BLaER1 (cell line): ENCODE measurements around the gene SLAIN2.

ENCODE experiments used
- H3K27ac ChIP-seq: shearing (Covaris generic); formaldehyde crosslinking; 2 replicates; pipeline ENCODE4 v1.8.1; 2022
- H3K27me3 ChIP-seq: shearing (Covaris generic); formaldehyde crosslinking; 2 replicates; pipeline ENCODE4 v1.8.1; 2022
- H3K36me3 ChIP-seq: shearing (Covaris generic); formaldehyde crosslinking; 2 replicates; pipeline ENCODE4 v1.8.1; 2022
- H3K4me1 ChIP-seq: shearing (Covaris generic); formaldehyde crosslinking; 2 replicates; pipeline ENCODE4 v1.8.1; 2022
- H3K4me2 ChIP-seq: shearing (Covaris generic); formaldehyde crosslinking; 2 replicates; pipeline ENCODE4 v1.8.1; 2022
- H3K4me3 ChIP-seq: shearing (Covaris generic); formaldehyde crosslinking; 2 replicates; pipeline ENCODE4 v1.8.1; 2022
- H3K9ac ChIP-seq: shearing (Covaris generic); formaldehyde crosslinking; 2 replicates; pipeline ENCODE4 v1.8.1; 2022
- H3K9me3 ChIP-seq: shearing (Covaris generic); formaldehyde crosslinking; 2 replicates; pipeline ENCODE4 v1.8.1; 2022
- H4K20me1 ChIP-seq: shearing (Covaris generic); formaldehyde crosslinking; 2 replicates; pipeline ENCODE4 v1.8.1; 2022
- Cebpa-rat ChIP-seq: shearing (Covaris generic); IDR thresholded peaks from 2 replicates; pipeline ENCODE4 v1.8.1; 2022

SLAIN2 gene

GRCh38 chr4:48367016-48367415 is 25.7 kb downstream of the SLAIN2 start:
- peaks cover 37% of the 10 kb centered on the region for H4K20me1 ChIP-seq
- no peak overlapping the region for H3K27ac ChIP-seq

DNA sequence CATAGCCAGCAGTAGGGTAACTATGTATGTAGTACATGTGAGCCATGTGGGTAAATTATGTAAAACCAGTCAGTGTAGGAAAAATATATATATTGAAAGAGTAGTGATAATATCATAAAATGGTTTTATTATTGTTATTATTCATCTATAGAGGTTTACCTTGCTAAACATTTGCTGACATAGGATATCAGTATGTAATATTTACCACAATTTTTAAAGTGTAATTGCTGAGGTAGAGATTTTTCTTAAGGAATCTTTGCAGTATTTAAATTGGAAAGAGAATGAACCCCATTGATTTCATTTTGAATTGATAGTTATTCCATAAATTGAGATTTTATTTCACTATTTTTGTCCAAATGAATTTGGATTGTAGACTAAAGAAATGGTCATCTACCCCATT is 27.1 kb downstream of the SLAIN2 start:
- H3K4me2 ChIP-seq = no peak overlapping the region
- H3K9me3 ChIP-seq = peaks cover 9% of the 10 kb centered on the region; the same call in 1 of the 2 replicates
- H4K20me1 ChIP-seq = peaks cover 37% of the 10 kb centered on the region
- no peak overlapping the region for H3K9ac ChIP-seq
- H3K4me3 ChIP-seq = no peak overlapping the region
- H3K27ac ChIP-seq = no peak overlapping the region
- peaks cover 12% of the 10 kb centered on the region for H3K4me1 ChIP-seq
- H3K27me3 ChIP-seq = no peaks in the 10 kb centered on the region
- peaks cover 14% of the 10 kb centered on the region; the same call in 1 of the 2 replicates for H3K36me3 ChIP-seq
- TF ChIP-seq Cebpa-rat = no peak

More at GRCh38 chr4:48367016-48367415, 25.7 kb downstream of the SLAIN2 start:
- Histone ChIP-seq H3K9me3 (peaks cover 14% of the 10 kb centered on the region; the same call in 1 of the 2 replicates), H3K4me3 (no peak overlapping the region), H3K4me2 (no peak overlapping the region), H3K4me1 (peaks cover 12% of the 10 kb centered on the region), H3K27me3 (no peaks in the 10 kb centered on the region), H3K36me3 (peaks cover 10% of the 10 kb centered on the region; the same call in 1 of the 2 replicates), H3K9ac (no peak overlapping the region)
- no peak for TF ChIP-seq Cebpa-rat

DNA sequence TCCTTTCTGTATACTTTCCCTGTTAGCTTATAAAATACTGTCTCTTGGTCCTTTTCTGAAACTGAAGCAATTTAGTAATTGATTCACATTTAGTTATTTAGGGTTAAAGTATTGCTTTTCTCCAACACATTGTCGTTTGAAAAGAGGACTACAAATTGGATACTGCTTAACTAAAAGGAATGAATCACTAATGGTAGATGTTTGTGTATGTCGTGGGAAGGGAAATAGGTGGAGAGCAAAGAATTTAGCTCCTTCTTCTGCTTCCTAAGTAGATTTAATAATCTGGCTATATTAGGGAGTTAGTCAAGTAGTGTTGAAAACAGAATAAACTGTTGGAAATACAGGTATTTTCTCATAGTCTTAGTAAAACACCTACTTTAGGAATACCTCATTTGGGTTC is 27.9 kb downstream of the SLAIN2 start:
- no peak overlapping the region for H3K4me3 ChIP-seq
- H3K36me3 ChIP-seq = peaks cover 22% of the 10 kb centered on the region
- H4K20me1 ChIP-seq = peaks cover 37% of the 10 kb centered on the region
- no peaks in the 10 kb centered on the region for H3K27me3 ChIP-seq
- no peak overlapping the region for H3K4me2 ChIP-seq
- H3K9ac ChIP-seq = no peak overlapping the region
- no peak for TF ChIP-seq Cebpa-rat
- H3K4me1 ChIP-seq = peaks cover 12% of the 10 kb centered on the region
- H3K27ac ChIP-seq = no peak overlapping the region
- H3K9me3 ChIP-seq = peaks cover 9% of the 10 kb centered on the region; the same call in 1 of the 2 replicates

- TF ChIP-seq Cebpa-rat = no peak
- no peaks in the 10 kb centered on the region for H3K27me3 ChIP-seq
- no peak overlapping the region for H3K4me3 ChIP-seq
- H3K9ac ChIP-seq = no peak overlapping the region
- no peak overlapping the region for H3K4me2 ChIP-seq
- no peak overlapping the region for H3K27ac ChIP-seq
- peaks cover 37% of the 10 kb centered on the region for H4K20me1 ChIP-seq
- peaks cover 9% of the 10 kb centered on the region; the same call in 1 of the 2 replicates for H3K9me3 ChIP-seq
- peaks cover 12% of the 10 kb centered on the region for H3K4me1 ChIP-seq
- H3K36me3 ChIP-seq = peaks cover 28% of the 10 kb centered on the region
Observed at GRCh38 chr4:48369771-48370170, 28.4 kb downstream of the SLAIN2 start.

DNA sequence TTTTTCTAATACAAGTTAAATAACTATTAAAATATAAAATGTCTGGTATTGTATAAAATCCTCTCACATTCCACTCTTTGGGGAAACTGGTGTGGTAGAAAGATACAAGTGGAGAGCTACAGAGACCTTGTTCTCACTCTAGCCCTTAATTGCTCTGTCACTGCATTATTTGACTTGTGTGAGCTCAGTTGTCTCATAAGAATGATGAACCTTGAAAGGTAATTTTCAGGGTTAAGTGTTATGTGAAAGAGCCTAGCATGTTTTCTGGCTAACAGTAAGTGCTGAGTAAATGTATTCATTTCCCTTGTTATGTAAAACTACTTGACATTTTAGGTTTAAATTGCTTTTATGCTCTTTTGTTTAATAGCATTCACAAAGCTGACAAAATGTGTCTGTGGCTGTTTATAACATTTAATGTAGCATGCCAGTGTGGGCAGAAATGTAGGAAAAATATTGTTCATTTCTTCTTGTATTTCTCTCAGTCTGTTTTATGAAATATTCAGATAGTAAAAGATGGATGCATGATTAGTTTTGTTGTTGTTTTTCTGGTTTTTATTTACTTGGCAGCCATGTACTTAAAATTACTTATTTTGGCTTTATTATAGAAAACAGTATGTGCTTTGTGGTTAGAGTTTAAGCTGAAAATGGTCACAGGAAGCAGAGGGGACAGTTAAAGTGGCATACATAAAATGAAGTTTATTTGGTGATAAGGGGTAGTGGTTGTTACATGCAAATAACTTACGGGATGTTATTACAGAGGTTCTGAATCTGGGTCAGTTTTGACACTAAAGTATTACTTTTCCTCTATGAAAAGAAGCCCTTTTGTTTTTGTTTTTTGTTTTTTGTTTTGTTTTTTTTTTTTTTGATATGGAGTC is 29.2 kb downstream of the SLAIN2 start:
- Histone ChIP-seq H3K27ac (no peak overlapping the region), H3K4me3 (no peak overlapping the region), H3K4me2 (peak overlapping the region; percentile 44), H3K9me3 (peaks cover 2% of the 10 kb centered on the region; the same call in 1 of the 2 replicates), H3K27me3 (no peaks in the 10 kb centered on the region), H4K20me1 (peaks cover 37% of the 10 kb centered on the region), H3K4me1 (peaks cover 12% of the 10 kb centered on the region), H3K36me3 (peaks cover 29% of the 10 kb centered on the region), H3K9ac (no peak overlapping the region)
- TF ChIP-seq Cebpa-rat = no peak

DNA sequence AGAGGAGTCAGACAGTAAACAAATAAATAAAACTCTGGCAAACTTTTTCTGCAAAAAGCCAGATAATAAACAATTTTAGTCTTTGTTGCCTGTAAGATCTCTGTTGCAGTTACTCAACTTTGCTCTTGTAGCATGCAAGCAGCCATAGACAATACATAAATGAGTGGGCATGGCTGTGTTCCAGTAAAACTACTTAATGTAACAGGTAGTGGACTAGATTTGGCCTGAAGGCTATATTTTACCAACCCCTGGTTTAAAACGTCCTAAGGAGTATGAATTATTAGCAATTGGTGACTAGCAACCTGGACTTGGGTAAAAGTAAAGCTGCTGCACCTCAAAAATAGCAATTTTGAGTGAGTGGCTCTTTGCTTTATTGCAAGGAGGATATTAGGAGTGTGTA is 30.9 kb downstream of the SLAIN2 start:
- Histone ChIP-seq H3K9ac (no peak overlapping the region), H3K9me3 (no peaks in the 10 kb centered on the region), H4K20me1 (peaks cover 23% of the 10 kb centered on the region), H3K36me3 (peaks cover 34% of the 10 kb centered on the region), H3K4me2 (no peak overlapping the region), H3K27ac (no peak overlapping the region), H3K4me1 (peaks cover 12% of the 10 kb centered on the region), H3K4me3 (no peak overlapping the region), H3K27me3 (no peaks in the 10 kb centered on the region)
- no peak for TF ChIP-seq Cebpa-rat

DNA sequence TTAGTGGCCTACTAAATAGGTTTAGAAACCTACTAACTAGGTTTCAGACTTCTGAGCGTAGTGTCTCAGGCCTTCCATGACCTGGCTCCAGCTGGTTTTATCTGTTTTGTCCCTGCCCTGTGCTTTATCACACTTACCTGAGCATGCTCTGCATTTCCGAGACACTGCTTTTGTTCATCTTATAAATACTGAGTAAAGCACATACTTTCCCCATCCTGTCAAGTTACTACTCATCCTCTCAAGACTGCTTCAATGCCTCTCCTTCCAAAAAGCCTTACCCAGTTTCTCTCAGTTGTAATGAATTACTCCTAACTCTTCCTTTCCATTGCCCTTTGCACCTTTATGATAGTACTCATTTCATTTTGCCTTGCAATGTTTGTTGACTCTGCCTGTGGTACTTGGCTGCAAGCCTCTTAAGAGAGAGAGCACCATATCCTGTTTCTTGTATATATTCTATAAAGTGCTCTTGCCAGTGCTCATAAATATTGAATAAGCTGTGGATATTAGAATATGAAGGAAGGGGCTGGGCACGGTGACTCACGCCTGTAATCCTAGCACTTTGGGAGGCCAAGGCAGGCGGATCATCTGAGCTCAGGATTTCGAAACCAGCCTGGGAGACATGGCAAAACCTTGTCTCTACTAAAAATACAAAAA is 34.4 kb downstream of the SLAIN2 start:
- Histone ChIP-seq H3K4me1 (peaks cover 4% of the 10 kb centered on the region), H3K4me2 (no peak overlapping the region), H4K20me1 (no peaks in the 10 kb centered on the region), H3K27me3 (no peaks in the 10 kb centered on the region), H3K9ac (no peak overlapping the region), H3K36me3 (peaks cover 58% of the 10 kb centered on the region), H3K4me3 (no peak overlapping the region), H3K9me3 (no peaks in the 10 kb centered on the region), H3K27ac (no peak overlapping the region)
- no peak for TF ChIP-seq Cebpa-rat

DNA sequence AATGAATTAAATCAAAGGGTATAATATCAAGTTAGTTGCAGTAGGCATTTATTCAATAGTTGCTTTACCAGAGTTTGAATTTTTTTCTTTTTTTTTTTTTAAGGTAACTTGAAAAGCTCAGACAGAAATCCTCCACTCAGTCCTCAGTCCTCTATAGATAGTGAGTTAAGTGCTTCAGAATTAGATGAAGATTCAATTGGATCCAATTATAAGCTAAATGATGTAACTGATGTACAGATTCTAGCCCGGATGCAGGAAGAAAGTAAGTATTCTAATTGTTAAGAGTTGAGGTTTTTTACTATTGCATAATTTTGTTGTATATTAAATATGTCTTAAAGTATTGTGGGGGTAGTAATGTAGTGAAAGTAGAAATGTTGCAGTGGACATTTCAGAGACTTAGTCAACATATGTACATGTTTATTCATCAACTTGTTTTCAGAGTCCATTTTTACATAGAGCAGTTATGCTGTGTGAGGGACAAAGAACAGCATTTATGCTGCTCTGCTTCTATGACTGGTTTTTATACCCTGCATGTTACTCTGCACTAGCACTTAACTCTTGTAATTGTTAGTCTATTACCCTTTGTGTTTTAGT is 38.4 kb downstream of the SLAIN2 start:
- peaks cover 62% of the 10 kb centered on the region for H3K36me3 ChIP-seq

DNA sequence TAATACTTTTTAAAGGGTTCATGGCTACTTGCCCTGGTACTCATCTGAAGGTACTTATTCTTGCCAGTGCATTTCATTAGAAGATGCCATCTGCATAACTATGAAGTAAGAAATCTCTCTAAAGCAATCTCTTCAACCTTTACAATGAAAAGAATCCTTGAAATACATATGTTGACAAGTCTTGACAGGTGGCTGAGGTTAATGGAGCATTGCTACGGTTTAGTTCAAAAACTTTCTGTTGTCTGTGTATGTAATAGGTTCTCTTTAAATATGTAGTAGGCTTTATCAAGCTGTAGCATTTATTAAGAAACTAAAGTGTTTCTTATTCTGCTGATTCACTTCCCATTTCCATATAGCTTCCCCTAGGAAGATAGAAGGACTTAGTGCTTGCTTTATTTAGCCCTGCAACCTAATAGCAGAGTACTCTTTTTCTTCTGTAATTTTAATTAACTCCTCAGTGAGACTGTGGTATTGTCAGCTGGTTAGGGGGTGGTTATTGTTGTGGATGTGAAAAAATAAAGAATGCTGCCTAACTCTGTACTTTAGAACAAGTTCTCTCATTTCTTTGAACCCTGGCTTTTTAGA is 39.3 kb downstream of the SLAIN2 start:
- Histone ChIP-seq H3K9me3 (no peaks in the 10 kb centered on the region), H3K36me3 (peaks cover 67% of the 10 kb centered on the region), H3K4me1 (no peaks in the 10 kb centered on the region), H4K20me1 (no peaks in the 10 kb centered on the region), H3K4me3 (no peak overlapping the region), H3K4me2 (no peak overlapping the region), H3K27ac (no peak overlapping the region), H3K9ac (no peak overlapping the region), H3K27me3 (no peaks in the 10 kb centered on the region)
- TF ChIP-seq Cebpa-rat = no peak

More for the DNA sequence above, 38.4 kb downstream of the SLAIN2 start:
- TF ChIP-seq Cebpa-rat = no peak
- Histone ChIP-seq H3K9ac (no peak overlapping the region), H3K4me3 (no peak overlapping the region), H3K27me3 (no peaks in the 10 kb centered on the region), H3K27ac (no peak overlapping the region), H3K9me3 (no peaks in the 10 kb centered on the region), H3K4me2 (no peak overlapping the region), H4K20me1 (no peaks in the 10 kb centered on the region), H3K4me1 (no peaks in the 10 kb centered on the region)
